ENCODE measurements around the gene MRPL21.

Gene MRPL21

GRCh38 chr11:68903288-68904247 is at the start of gene MRPL21, which contains the start of gene IGHMBP2:
TSS of gene MRPL21 (minus strand) at chr11:68903832. CDS start at chr11:68903810, 22 bp downstream.
TSS of gene IGHMBP2 (plus strand) at chr11:68903891. CDS start at chr11:68903953, 62 bp downstream.
- DNase-seq, result peak; percentile 82

GRCh38 chr11:68950762-68951161 is 47.1 kb upstream of the MRPL21 start:
- DNase-seq, result no peak

DNA sequence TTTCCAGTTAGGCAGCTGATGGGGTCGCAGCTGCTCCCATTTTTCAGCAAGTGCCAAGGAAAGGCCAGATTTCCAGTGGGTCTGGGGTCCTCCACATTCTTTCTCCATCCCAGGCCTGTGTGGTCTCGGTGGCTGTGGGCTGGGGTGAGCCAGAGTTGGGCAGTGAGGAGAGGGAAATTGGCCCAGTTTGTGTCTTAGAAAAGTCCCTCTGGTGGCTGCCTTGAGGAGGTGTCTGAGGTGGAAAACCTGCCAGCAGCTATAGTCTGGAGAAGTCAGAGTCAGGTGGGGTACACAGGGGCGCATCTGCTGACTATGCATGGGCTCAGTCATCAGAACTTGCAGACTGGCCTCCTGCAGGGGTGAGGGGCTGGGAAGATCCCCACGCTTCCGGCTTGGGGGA is 46.6 kb upstream of the MRPL21 start:
- DNase-seq, result no peak

GRCh38 chr11:68948935-68949334 is 45.3 kb upstream of the MRPL21 start:
- DNase-seq, result no peak

GRCh38 chr11:68948496-68948895 is 44.9 kb upstream of the MRPL21 start:
- DNase-seq, result no peak

DNA sequence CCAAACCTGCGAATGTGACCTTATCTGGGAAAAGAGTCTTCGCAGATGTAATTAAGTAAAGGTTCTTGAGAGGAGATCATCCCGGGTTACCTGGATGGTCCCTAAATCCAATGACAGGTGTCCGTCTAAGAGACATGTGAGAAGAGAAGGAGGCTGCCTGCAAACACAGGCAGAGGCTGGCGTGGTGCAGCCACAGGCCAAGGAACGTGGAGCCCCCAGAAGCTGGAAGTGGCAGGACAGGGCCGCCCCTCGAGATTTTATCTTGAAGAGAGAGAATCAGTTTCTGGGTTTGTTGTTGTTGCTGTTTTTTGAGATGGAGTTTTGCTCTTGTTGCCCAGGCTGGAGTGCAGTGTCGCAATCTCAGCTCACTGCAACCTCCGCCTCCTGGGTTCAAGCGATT is 43.5 kb upstream of the MRPL21 start:
- DNase-seq, result no peak

DNA sequence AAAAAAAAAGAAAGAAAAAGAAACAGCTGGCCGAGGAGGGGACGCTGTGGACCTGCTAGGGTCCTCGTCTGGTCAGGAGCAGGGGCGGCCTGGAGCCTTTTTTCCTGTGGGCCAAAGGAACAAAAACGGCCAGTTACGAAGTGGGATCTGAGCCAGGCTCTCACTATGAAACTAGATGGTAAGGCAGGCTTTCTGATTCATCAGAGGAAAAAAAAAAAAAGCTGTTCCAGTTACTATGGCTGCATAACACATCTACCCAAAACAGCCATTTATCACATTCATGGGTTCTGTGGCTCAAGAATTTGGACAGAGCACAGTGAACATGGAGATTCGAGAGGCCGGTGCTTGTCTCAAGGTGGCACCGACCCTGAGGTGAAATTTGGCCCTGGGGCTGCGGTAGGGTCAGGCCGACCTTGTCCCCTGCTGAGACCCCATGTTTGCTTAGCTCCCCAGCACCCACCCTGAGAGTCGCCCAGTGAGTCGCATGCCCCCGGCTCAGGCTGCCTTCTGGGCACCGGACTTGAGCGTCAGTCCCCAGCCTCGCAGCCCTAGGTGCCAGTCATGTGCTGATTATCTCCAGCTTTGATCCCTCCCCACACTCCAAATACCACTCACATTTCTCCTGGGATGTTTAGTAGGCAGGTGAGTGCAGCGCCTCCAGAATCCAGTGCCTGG is 42.9 kb upstream of the MRPL21 start:
- peak; percentile 42 for DNase-seq

- no peak for DNase-seq
These were observed 39.2 kb upstream of the MRPL21 start for GRCh38 chr11:68942751-68943271.

DNA sequence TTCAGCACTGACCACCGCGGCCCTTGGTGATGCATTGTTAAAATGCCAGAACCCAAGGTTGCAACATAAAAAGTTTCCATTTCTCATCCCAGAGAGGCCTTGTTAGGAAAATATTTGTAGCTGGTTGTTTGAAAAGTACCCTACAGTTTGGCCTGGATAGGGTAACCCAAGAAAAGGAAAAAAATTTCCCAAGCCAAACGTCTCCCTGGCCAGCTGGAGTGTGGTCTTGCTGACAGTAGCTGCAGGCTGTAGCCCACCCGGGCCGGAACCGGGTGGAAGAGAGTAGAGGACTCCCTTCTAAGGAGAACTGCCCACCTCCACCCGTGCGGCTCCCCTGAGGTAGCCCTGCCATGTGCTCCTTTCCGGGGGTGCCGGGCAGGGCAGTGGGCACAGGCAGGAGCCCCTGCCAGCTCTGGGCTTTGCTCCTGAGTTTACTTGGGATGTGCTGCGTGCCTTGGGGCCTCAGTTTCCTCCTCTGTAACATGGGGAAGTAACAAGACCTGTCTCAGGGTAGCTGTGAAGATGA is 38.5 kb upstream of the MRPL21 start:
- no peak for DNase-seq

- DNase-seq, result no peak
These were observed 37.9 kb upstream of the MRPL21 start for GRCh38 chr11:68941324-68942094.

DNA sequence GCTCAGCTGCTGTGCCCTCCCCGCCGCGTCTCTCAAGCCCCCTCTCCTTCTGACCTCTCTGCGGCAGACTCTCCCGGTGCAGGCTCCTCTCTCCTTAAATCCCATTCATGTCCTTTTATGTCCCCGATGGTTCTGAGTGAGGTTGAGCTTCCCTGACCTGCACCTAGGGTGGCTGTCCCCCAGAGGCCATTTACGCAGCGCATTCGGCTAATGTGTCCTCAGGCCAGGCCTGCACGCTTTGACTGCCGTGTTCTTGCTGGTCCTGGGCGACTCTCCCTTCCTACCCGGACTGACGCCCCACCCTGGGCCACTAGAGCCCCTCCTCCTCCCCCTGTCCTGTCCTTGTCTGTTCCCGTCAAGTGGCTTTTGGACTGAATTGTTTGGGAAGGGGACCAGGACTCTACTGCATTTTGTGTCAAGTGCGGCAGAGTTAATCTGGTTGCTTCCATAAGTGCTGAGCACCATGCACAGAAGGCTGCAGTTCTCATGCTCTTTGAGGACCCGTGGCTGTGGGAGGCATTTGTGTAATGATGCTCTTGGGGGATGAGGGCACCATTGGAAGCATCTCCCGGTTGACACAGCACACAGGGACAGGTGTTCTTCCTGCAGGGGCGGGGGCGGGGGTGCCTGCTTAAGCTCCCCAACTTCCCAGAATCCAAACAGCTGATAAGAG is 37.2 kb upstream of the MRPL21 start:
- no peak for DNase-seq

GRCh38 chr11:68939583-68940555 is 36.2 kb upstream of the MRPL21 start:
- DNase-seq, result no peak

DNA sequence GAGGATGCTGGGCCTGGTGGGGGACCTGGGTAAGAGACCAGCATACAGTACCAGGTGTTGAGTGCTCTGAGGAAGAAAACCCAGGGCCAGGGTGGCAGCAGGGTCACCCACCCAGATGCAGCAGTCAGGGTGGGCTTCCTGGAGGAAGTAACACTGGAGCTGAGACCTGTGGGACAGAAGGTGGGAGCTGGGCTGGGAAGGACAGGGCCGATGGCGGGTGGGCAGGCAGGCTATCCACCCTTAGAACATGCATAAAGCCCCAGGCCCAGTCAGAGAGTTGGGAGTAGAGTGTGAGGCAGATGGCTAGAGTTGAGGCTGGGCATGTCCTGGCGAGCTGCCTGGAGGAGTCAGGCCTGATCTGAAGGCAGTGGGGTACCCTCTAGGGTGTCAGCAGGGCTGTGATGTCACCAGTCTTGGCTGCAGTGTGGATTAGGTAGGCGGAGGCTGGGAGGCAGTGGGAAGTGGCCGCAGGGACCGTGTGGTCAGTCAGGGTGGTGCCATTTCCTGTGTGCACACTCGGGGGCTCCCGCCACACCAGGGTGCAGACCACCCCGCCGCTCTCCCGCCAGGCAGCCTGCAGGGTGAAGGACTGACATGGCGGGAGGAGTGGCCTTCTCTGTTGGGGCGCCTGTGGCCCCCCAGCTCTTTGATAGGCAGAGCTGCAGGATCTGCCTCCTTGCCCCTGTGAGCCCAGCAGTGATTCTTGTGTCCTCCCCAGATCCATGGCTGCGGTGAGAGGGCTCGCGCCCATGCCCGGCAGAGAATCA is 35.4 kb upstream of the MRPL21 start:
- no peak for DNase-seq

GRCh38 chr11:68938088-68938487 is 34.5 kb upstream of the MRPL21 start:
- DNase-seq, result no peak

- DNase-seq, result no peak
These were observed 33.3 kb upstream of the MRPL21 start for GRCh38 chr11:68936676-68937620.

- DNase-seq, result no peak
These were observed 32.7 kb upstream of the MRPL21 start for GRCh38 chr11:68936358-68936636.

DNA sequence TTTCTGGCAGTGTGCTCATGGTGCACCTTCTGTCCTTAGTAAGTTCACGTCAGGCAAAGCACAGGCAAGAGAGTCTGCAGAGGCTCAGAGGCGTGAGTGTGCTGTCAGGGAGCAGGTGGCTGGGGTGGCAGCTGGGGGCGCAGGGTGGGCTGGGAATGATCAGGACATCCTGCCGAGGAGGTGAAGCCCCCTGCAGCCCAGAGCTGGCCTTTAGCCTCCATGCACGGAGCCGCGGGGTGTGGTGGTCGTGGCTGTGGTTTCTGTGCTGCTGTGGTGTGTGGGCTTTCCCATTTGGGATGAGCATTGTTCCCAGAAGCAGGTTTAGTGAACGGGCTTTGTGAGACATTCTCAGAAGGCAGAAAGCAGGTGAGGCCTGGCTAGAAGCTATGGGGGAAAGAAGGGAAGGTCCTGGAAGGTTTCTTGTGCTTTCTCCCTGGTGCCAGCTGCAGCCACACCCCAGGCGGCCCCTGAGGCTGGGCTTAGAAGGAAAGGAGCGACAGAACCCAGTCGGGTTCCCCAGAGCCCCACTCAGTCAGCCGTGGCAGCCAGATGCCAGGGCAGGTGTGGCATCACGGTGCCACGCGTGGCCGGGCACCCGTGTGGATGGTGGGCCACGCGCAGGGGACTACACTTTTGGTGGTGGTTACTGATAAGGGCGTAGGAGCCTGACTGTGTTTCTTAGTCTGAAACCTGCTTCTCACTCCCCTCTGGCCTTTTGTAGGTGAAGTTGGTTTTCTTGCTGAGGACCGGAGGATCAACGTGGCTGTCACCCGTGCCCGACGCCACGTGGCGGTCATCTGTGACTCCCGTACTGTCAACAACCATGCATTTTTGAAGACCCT is 32.1 kb upstream of the MRPL21 start:
- no peak for DNase-seq

- no peak for DNase-seq
These were observed 31.4 kb upstream of the MRPL21 start for GRCh38 chr11:68935066-68935465.

Data from amniotic stem cell (primary cell).